ENCODE results near the gene METAP1. TPM values are rescaled to one million over a fixed set of nuclear protein-coding genes. Genes with fewer than 3 reads are reported as not detected.

The METAP1 gene
- polyA plus RNA-seq, 2 of the 4 experiments (the other 2 are of a cell fraction) = 68.2 to 106 TPM

DNA sequence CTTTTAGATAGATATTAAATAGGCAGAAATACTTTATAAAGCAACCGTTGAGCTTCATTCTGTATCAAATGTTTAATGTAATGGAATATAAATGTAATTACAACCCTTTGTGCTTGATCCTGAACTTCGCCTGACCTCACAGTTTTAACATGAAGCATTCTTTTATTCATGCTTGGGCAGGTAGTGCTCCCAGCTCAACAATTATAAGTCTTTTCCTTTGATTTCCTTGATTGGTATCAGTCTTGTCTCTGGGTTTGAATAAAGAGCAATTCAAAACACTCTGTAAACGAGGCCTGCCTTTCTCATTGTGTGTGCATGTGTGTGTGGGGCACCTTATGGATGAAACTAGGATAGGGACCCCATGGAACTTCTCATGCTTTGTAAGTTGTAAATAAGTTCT, 6.8 kb downstream of the METAP1 start:
- ChIA-PET CTCF (no interaction called here), POLR2A (no interaction called here)
- Histone ChIP-seq H3K9me3 (no peaks in the 10 kb centered on the region), H3K27ac (no peak overlapping the region), H3K4me3 (no peak overlapping the region), H3K4me1 (peaks cover 19% of the 10 kb centered on the region; the same call in 2 of the 3 replicates), H3K4me2 (no peak overlapping the region)
- no peak for FAIRE-seq
- WGBS (ENCODE audit: missing lambda C conversion rate) = 87% methylated on average over 3 of the region's 3 CpGs
- no peak for DNase-seq (ENCODE audit: low read depth in 1 of 2, low spot score in 1 of 2)
- TF ChIP-seq TFCP2L1 (CRISPR knock-in tag; IDR thresholded peaks at IDR 0.05) (no peak), POLR2A (IDR thresholded peaks at IDR 0.05; ENCODE audit: low read length) (no peak), EHMT2 (IDR thresholded peaks at IDR 0.05; ENCODE audit: low read depth) (no peak), HOXA7 (CRISPR knock-in tag; IDR thresholded peaks at IDR 0.05) (no peak), PHF8 (IDR thresholded peaks at IDR 0.05; ENCODE audit: borderline replicate concordance, low read depth) (no peak), CBX8 (IDR thresholded peaks at IDR 0.05) (no peak), HEYL (CRISPR knock-in tag; IDR thresholded peaks at IDR 0.05) (no peak), NR3C1 (IDR thresholded peaks at IDR 0.05) (no peak), FOXS1 (CRISPR knock-in tag; IDR thresholded peaks at IDR 0.05) (no peak), ZFP36 (IDR thresholded peaks at IDR 0.05; ENCODE audit: borderline replicate concordance, partially characterized antibody) (no peak), NPAS2 (CRISPR knock-in tag; IDR thresholded peaks at IDR 0.05; ENCODE audit: borderline replicate concordance) (no peak), FOSL2 (IDR thresholded peaks at IDR 0.05) (no peak), FOSL2 (CRISPR knock-in tag; IDR thresholded peaks at IDR 0.05) (no peak), RFX5 (IDR thresholded peaks at IDR 0.05) (no peak), EHF (CRISPR knock-in tag; IDR thresholded peaks at IDR 0.05) (no peak), HOXB13 (CRISPR knock-in tag; IDR thresholded peaks at IDR 0.05; ENCODE audit: low read depth) (no peak), MYC (IDR thresholded peaks at IDR 0.05; ENCODE audit: borderline replicate concordance, low read length) (no peak)
- TF ChIP-seq, protein P1, sequence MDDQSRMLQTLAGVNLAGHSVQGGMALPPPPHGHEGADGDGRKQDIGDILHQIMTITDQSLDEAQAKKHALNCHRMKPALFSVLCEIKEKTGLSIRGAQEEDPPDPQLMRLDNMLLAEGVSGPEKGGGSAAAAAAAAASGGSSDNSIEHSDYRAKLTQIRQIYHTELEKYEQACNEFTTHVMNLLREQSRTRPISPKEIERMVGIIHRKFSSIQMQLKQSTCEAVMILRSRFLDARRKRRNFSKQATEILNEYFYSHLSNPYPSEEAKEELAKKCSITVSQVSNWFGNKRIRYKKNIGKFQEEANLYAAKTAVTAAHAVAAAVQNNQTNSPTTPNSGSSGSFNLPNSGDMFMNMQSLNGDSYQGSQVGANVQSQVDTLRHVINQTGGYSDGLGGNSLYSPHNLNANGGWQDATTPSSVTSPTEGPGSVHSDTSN (IDR thresholded peaks at IDR 0.05) = no peak
- no peak for ATAC-seq

DNA sequence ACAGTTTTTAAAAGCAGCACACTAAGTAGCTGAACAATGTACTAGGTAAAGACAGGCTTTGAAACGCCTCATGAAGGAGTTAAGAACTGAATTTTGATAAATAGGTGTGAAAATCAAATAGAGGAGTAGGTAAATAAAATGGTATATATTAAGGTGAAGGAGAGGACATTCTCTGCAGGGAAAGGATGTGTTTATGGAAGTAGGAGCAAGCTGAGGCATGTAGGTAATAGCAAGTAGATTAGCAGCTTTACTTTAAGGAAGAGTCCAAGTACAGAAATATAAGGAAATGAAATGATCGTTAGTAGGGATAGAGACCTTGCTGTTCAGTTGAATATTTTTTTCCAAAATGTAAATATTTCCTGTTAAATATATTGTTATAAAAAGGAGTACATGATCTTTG, 12.5 kb downstream of the METAP1 start:
- FAIRE-seq (no peak), DNase-seq (ENCODE audit: low read depth in 1 of 2, low spot score in 1 of 2) (no peak), ATAC-seq (no peak)
- POLR2A ChIA-PET = interaction anchor here (0.8 kb wide), 1 partner anchor 13 kb away, joined by 4 read pairs; the partner anchor contains the start of gene METAP1
- no peaks in the 10 kb centered on the region for H3K4me1 ChIP-seq
- WGBS (ENCODE audit: missing lambda C conversion rate) = 80% methylated on average over 2 of the region's 2 CpGs
- H3K27ac ChIP-seq = no peak overlapping the region
- 0 out of 3 replicates have a peak, but pooled peaks cover 9% of the 10 kb centered on the region for H3K9me3 ChIP-seq
- CTCF ChIA-PET = interaction anchor here (1.1 kb wide), 1 partner anchor 13 kb away, joined by 4 read pairs; the partner anchor contains the start of gene METAP1
- TF ChIP-seq KDM1A (IDR thresholded peaks at IDR 0.05; ENCODE audit: low read depth) (no peak), CBX2 (IDR thresholded peaks at IDR 0.05; ENCODE audit: borderline replicate concordance, low read depth) (no peak), NFE2L2 (conservative IDR thresholded peaks at IDR 0.05; ENCODE audit: low read length) (no peak), ZC3H11A (IDR thresholded peaks at IDR 0.05) (no peak), RNF2 (IDR thresholded peaks at IDR 0.05; ENCODE audit: borderline replicate concordance, low read depth) (no peak), HOXB5 (CRISPR knock-in tag; IDR thresholded peaks at IDR 0.05) (no peak)
- H3K4me3 ChIP-seq = no peak overlapping the region
- no peak overlapping the region for H3K4me2 ChIP-seq

- no peaks in the 10 kb centered on the region for H3K4me1 ChIP-seq
- no peak overlapping the region for H3K4me3 ChIP-seq
- CTCF ChIA-PET = interaction anchor here (0.7 to 2.2 kb wide), 3 partner anchors 17 to 544 kb away, joined by 3 to 9 read pairs (median 3); partner anchors contain the start of gene METAP1
- DNase-seq (ENCODE audit: low read depth in 1 of 2, low spot score in 1 of 2) (no peak), FAIRE-seq (no peak), ATAC-seq (no peak)
- POLR2A ChIA-PET = no interaction called here
- 0 out of 3 replicates have a peak, but pooled peaks cover 9% of the 10 kb centered on the region for H3K9me3 ChIP-seq
- H3K4me2 ChIP-seq = no peak overlapping the region
- no peak overlapping the region for H3K27ac ChIP-seq
- WGBS (ENCODE audit: missing lambda C conversion rate) = 85% methylated on average over 4 of the region's 4 CpGs
- TF ChIP-seq CHD4 (IDR thresholded peaks at IDR 0.05; ENCODE audit: borderline replicate concordance) (no peak), MYC (IDR thresholded peaks at IDR 0.05; ENCODE audit: borderline replicate concordance, low read length) (no peak), MAFK (IDR thresholded peaks at IDR 0.05; ENCODE audit: partially characterized antibody) (no peak), POLR2AphosphoS2 (conservative IDR thresholded peaks at IDR 0.05; ENCODE audit: low read length) (no peak), HOXA7 (CRISPR knock-in tag; IDR thresholded peaks at IDR 0.05) (no peak), CHD2 (IDR thresholded peaks at IDR 0.05; ENCODE audit: low read length, partially characterized antibody) (no peak), NFE2L2 (conservative IDR thresholded peaks at IDR 0.05; ENCODE audit: low read length) (no peak), CBX8 (IDR thresholded peaks at IDR 0.05) (no peak), EHMT2 (IDR thresholded peaks at IDR 0.05; ENCODE audit: low read depth) (no peak), FOXS1 (CRISPR knock-in tag; IDR thresholded peaks at IDR 0.05) (no peak), RCOR1 (IDR thresholded peaks at IDR 0.05; ENCODE audit: low read depth, low read length) (no peak)
- TF ChIP-seq, protein P1 (IDR thresholded peaks at IDR 0.05) = no peak
- TF ChIP-seq, protein P2, sequence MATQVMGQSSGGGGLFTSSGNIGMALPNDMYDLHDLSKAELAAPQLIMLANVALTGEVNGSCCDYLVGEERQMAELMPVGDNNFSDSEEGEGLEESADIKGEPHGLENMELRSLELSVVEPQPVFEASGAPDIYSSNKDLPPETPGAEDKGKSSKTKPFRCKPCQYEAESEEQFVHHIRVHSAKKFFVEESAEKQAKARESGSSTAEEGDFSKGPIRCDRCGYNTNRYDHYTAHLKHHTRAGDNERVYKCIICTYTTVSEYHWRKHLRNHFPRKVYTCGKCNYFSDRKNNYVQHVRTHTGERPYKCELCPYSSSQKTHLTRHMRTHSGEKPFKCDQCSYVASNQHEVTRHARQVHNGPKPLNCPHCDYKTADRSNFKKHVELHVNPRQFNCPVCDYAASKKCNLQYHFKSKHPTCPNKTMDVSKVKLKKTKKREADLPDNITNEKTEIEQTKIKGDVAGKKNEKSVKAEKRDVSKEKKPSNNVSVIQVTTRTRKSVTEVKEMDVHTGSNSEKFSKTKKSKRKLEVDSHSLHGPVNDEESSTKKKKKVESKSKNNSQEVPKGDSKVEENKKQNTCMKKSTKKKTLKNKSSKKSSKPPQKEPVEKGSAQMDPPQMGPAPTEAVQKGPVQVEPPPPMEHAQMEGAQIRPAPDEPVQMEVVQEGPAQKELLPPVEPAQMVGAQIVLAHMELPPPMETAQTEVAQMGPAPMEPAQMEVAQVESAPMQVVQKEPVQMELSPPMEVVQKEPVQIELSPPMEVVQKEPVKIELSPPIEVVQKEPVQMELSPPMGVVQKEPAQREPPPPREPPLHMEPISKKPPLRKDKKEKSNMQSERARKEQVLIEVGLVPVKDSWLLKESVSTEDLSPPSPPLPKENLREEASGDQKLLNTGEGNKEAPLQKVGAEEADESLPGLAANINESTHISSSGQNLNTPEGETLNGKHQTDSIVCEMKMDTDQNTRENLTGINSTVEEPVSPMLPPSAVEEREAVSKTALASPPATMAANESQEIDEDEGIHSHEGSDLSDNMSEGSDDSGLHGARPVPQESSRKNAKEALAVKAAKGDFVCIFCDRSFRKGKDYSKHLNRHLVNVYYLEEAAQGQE (IDR thresholded peaks at IDR 0.05) = no peak
Observed at GRCh38 chr4:99011910-99012309, 16.4 kb downstream of the METAP1 start.

Data from A549 (cell line).